COR-L47 (cell line): Measurements from ENCODE around the gene BANK1.

Experiments
- DNase-seq: peaks from one replicate; lab custom pipeline; 2025; lab: John Stamatoyannopoulos, UW

BANK1 gene, protein sequence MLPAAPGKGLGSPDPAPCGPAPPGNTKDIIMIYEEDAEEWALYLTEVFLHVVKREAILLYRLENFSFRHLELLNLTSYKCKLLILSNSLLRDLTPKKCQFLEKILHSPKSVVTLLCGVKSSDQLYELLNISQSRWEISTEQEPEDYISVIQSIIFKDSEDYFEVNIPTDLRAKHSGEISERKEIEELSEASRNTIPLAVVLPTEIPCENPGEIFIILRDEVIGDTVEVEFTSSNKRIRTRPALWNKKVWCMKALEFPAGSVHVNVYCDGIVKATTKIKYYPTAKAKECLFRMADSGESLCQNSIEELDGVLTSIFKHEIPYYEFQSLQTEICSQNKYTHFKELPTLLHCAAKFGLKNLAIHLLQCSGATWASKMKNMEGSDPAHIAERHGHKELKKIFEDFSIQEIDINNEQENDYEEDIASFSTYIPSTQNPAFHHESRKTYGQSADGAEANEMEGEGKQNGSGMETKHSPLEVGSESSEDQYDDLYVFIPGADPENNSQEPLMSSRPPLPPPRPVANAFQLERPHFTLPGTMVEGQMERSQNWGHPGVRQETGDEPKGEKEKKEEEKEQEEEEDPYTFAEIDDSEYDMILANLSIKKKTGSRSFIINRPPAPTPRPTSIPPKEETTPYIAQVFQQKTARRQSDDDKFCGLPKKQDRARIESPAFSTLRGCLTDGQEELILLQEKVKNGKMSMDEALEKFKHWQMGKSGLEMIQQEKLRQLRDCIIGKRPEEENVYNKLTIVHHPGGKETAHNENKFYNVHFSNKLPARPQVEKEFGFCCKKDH

DNA sequence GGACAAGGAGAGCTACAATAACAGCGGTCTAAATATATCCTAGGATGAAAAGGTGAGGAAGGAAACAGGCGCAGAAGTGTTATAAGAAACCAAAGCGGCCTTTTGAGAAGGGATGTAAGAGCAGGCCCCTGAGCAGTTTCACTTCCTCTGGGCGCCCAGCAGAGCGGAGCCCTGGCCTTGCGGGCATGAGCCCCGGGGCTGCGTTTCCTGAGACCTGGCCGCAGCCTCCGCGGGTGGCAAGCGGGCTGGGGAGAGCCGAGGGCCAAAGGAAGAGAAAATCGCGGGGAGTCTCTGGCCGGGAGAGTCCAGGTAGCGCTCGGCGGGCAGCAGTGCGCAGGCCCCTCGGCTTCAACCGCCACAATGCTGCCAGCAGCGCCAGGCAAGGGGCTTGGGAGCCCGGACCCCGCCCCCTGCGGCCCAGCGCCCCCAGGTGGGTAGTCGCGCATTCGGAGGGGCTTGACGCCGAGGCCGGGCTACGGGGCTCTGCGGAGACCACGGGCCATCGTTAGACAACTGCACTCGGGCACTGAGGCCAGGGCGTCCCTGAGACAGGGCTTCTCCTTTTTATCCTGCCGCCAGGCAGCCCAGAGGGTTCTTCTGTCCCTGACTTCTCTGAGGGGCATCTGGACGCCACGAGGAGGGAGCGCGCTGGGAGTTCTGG is at the start of gene BANK1:
TSS of gene BANK1 (plus strand) at position 210 of the 661 bp plus-strand sequence. CDS start at position 361, 151 bp downstream.
- DNase-seq, result no peak

DNA sequence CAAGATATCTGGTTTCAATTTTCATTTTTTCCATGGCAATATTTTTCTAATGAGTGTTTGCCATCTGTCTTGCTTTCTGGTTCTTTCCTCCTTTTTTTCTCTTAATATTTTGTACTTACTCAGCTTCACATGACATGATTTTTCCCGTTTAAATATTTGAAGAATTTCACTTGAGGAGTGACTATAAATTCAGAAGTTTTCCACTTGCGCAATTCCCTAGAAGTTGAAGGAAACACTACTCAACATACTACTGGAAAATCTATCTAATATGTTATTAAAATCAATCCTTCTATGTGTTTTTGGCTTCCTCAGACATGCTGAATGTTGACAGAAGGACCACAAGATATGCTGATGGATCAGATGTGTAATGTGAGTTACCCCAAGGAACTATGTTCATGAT is 36.8 kb upstream of the BANK1 start:
- DNase-seq, result no peak

DNA sequence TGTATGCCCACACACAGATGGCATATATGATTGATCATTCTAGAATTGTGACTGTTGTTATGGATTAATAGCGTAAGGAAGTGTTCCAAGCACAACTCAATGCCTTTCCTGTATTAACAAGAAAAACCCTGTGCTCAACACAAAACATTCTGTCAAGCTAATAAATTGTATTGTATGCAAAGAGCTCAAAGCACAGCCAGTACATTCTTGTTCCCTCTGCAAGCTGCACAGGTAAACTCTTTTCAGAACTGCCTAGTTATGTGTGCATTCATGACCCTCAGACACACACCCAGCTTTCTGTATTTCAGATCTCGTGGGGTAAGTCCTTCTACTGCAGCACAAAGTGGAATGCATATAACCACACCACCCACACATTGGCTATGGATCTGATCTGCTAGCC is 34.3 kb upstream of the BANK1 start:
- no peak for DNase-seq

DNA sequence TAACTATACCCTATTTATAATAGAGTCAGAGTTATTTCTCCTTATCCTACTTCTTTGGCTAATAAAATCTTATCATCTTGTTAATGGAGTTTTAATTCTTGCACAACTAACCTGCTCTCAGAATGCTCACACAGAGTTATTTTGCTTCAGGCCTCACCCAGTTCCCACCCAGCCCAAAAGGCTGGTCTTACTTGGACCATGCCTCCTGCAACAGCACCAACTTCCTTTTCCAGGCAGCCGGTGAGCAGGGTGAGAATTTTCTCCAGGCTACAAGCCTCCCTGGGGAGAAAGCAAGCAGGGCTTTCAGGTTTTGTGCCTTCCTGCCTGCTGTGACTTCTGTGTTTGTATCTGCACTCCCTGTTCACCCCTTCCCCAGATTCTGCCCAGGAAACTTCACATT is 29.1 kb upstream of the BANK1 start:
- DNase-seq, result no peak

DNA sequence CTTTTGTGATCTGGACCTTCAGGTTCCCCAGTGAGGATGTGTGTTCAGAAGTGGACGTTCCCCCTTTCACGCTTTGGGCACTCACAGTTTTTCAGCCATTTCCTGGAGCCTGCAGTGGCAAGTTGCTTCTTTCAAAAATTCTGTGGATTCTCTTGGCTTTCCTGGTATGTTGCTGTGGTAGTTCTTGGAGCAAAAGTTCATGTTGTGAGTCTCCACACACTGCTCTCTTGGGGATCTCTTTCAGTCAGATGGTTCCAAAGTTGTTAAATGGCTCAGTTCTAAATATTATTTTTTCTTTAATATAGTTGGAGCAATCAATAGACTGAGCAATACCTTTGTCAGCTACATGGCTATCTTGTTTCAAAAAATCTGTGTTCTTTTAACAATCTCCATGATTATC is 28.5 kb upstream of the BANK1 start:
- DNase-seq, result no peak

DNA sequence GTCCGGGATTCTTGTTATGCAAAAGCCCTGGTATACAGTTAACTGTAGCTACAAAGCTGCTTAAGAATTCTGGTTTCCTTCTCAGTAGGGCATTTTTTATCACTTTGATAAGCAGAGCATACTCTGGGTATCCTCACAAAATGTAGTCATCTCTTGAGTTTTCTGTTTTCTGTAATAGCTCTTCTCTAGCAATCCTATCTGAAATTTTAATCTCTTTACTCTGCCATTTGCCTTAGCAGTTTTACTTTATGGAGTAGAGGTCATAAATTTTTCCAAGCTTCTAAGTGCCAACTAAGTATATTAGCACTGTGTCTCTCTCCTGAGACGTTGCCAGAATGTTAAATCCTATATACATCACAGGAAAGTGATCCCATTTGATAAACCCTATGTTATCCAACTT is 28.0 kb upstream of the BANK1 start:
- DNase-seq, result no peak

DNA sequence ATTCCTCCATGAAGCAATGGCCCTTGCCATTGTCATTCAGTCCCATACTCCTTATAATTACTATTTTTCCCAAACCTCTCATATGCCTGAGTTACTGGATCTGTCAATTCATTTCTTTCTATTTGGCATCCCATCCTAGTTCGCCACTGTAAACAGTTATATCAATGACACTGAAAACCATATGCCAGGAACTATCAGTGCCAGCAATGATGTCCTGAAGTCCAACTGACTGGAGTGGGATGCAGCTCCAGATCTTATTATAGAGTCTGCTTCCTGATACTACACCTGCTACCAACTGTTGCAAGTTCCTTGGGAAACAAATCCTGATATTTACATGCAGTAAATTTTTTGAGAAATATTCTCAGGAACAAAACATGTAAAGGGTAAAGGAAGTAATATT is 27.0 kb upstream of the BANK1 start:
- no peak for DNase-seq

- DNase-seq, result no peak
Measured at GRCh38 chr4:101774807-101775206, 15.7 kb upstream of the BANK1 start.

- DNase-seq, result no peak
Measured at GRCh38 chr4:101777431-101777830, 13.1 kb upstream of the BANK1 start.

GRCh38 chr4:101780284-101780683 is 10.2 kb upstream of the BANK1 start:
- DNase-seq, result no peak

- DNase-seq, result no peak
Measured at GRCh38 chr4:101782546-101782945, 8.0 kb upstream of the BANK1 start.

GRCh38 chr4:101784957-101785356 is 5.6 kb upstream of the BANK1 start:
- DNase-seq, result no peak

- no peak for DNase-seq
Measured at GRCh38 chr4:101785486-101785885, 5.0 kb upstream of the BANK1 start.

DNA sequence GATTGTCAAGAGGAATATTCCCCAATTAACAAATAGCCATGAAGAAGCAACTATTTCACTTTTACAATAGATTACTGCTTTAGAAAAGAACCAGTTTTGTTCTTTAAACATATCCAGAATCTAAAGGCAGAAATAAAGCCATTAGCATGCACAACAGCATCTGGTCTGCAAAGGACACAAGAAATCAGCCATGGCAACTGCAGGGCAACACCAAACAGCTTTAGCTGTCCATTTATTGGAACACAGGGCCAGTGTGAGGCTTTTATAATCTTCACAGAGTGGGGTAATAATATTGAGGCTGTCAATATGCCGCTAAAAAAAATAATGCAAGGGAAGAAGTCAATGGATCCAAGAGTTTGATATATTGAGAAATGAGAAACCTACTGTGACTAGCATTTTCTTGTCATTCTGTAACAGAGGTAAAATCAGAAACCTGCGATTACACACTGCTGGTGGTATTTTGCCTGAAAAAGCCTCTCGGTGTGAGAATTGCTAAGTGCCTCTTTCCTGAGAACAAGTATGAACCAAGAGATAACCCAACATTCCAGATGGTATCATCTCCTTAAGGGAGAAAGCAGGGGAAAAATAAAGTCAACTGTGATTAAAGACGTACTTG is 2.7 kb upstream of the BANK1 start:
- DNase-seq, result no peak

DNA sequence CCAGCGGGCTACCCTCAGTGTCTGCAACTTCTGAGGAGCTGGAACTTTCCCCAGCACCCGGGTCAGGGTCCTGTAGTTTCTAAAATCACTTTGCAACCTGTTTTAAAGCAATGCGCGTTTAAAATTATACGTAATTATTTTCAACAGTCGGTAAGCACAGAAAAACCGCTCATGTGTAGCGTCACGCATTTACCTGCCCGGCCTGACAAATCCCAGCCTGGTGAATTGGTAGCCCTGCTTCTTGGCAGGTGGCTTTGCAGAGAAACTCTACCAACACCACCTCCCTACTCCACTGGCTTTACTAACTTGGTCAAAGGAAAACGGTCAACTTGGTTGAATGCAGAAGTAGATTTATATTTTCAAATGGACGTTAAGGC is 640 bp downstream of the BANK1 start:
- no peak for DNase-seq

- no peak for DNase-seq
Measured at GRCh38 chr4:101792056-101792590, 1.6 kb downstream of the BANK1 start.

GRCh38 chr4:101793397-101793796 is 2.9 kb downstream of the BANK1 start:
- no peak for DNase-seq

- no peak for DNase-seq
Measured at GRCh38 chr4:101794806-101795205, 4.3 kb downstream of the BANK1 start.

GRCh38 chr4:101795704-101796103 is 5.2 kb downstream of the BANK1 start:
- no peak for DNase-seq

- no peak for DNase-seq
Measured at GRCh38 chr4:101801958-101802357, 11.4 kb downstream of the BANK1 start.

DNA sequence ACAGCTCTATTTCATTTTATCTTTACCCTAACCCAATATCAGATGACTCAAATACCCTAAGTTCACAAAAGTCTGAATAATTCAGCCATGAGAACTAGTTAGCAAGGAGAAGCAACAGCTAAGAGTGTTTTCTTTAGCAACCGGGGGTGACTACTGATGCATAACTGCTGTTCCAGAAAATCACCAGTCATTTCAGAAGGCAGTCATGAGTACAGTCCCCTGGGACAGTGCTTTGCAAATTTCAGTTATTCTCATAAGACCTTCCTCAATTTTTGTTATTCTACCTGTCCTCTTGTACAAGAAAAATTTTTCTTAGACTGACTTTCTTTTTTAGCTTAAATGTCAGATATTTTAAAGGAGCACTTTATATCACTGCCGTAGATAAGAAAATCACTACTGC is 16.4 kb downstream of the BANK1 start:
- no peak for DNase-seq

DNA sequence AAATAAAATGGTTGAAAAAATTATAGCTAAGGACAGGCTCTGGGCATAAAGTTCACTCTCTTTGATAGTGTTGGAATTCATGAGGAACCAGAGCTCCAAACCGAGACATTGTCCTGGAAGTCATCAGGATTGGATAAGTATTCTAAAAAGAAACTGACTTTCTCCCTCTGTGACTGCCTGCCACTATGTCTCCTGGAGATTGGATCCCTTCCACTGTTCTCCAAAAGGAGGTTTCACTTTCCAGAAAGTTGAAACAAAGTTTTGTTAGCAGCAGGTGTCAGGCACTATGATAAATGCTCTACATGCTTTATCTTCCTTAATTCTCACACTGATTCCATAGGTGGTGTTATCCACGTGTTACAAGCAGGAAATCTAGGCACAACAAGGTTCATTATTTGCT is 16.8 kb downstream of the BANK1 start:
- DNase-seq, result no peak
